ENCODE measurements around the gene FAS. TPM values are rescaled to one million over a fixed set of nuclear protein-coding genes. Genes with fewer than 3 reads are reported as not detected.

The FAS gene
- total and polyA plus RNA-seq, 2 experiments from 2014 or later, result 3.1 to 4.3 TPM

GRCh38 chr10:88983939-88984338 lies 6.7 kb upstream of the FAS start:
- H3K36me3 ChIP-seq (ENCODE audit: insufficient read depth), result no peaks in the 10 kb centered on the region

GRCh38 chr10:88984525-88984924 lies 6.1 kb upstream of the FAS start:
- peaks cover 11% of the 10 kb centered on the region for H3K27me3 ChIP-seq (ENCODE audit: insufficient read depth)
- H3K27ac ChIP-seq (ENCODE audit: low read depth), result no peak overlapping the region
- peaks cover 5% of the 10 kb centered on the region; the same call in 2 of the 3 replicates for H3K4me1 Mint-ChIP-seq
- H3K79me2 ChIP-seq (replicated peaks; ENCODE audit: insufficient read depth), result no peaks in the 10 kb centered on the region
- H2AFZ ChIP-seq, result no peak overlapping the region
- no peak for ATAC-seq
- H3K4me3 ChIP-seq, result no peak overlapping the region
- H4K20me1 ChIP-seq (replicated peaks; ENCODE audit: insufficient read depth), result no peaks in the 10 kb centered on the region
- H3K4me2 ChIP-seq, result no peak overlapping the region
- H3K4me3 Mint-ChIP-seq, result no peak overlapping the region
- H3K4me1 ChIP-seq (ENCODE audit: insufficient read depth), result no peaks in the 10 kb centered on the region; the same call in 1 of the 2 replicates
- H3K36me3 Mint-ChIP-seq (ENCODE audit: low read depth), result no peaks in the 10 kb centered on the region
- peaks cover 4% of the 10 kb centered on the region for H3K27me3 Mint-ChIP-seq (ENCODE audit: insufficient read depth, low read depth, poor library complexity)
- no peak for DNase-seq (ENCODE audit: low spot score)
- H3K36me3 ChIP-seq (ENCODE audit: insufficient read depth), result no peaks in the 10 kb centered on the region
- no peaks in the 10 kb centered on the region for H3K9me3 Mint-ChIP-seq
- H3F3A ChIP-seq (replicated peaks; ENCODE audit: low read depth), result no peaks in the 10 kb centered on the region
- H3K9me2 ChIP-seq (ENCODE audit: insufficient read depth), result no peaks in the 10 kb centered on the region
- no peak overlapping the region for H3K27ac Mint-ChIP-seq
- TF ChIP-seq CTCF (conservative IDR thresholded peaks at IDR 0.05; ENCODE audit: low read depth in 2 of 2) (no peak), JUNB (IDR thresholded peaks at IDR 0.05; ENCODE audit: unreplicated experiment) (no peak), ZNF114 (CRISPR knock-in tag; IDR thresholded peaks at IDR 0.05) (no peak), ZNF462 (CRISPR knock-in tag; IDR thresholded peaks at IDR 0.05) (no peak), ETS1 (IDR thresholded peaks at IDR 0.05) (no peak), NANOG (IDR thresholded peaks at IDR 0.05; ENCODE audit: borderline replicate concordance) (no peak), EZH2phosphoT487 (IDR thresholded peaks at IDR 0.05; ENCODE audit: unreplicated experiment) (no peak)

More at GRCh38 chr10:88983939-88984338, 6.7 kb upstream of the FAS start:
- Mint-ChIP-seq H3K4me3 (no peak overlapping the region), H3K27ac (no peak overlapping the region), H3K9me3 (no peaks in the 10 kb centered on the region), H3K4me1 (peaks cover 9% of the 10 kb centered on the region; the same call in 2 of the 3 replicates), H3K27me3 (ENCODE audit: insufficient read depth, low read depth, poor library complexity) (peaks cover 2% of the 10 kb centered on the region), H3K36me3 (ENCODE audit: low read depth) (no peaks in the 10 kb centered on the region)
- no peaks in the 10 kb centered on the region for H3K79me2 ChIP-seq (replicated peaks; ENCODE audit: insufficient read depth)
- no peaks in the 10 kb centered on the region for H3K9me2 ChIP-seq (ENCODE audit: insufficient read depth)
- no peaks in the 10 kb centered on the region for H3F3A ChIP-seq (replicated peaks; ENCODE audit: low read depth)
- TF ChIP-seq ZNF114 (CRISPR knock-in tag; IDR thresholded peaks at IDR 0.05) (no peak), ETS1 (IDR thresholded peaks at IDR 0.05) (no peak)
- no peak overlapping the region for H3K27ac ChIP-seq (ENCODE audit: low read depth)
- H3K4me2 ChIP-seq, result no peak overlapping the region
- DNase-seq (ENCODE audit: low spot score) (no peak), ATAC-seq (no peak)
- H3K4me3 ChIP-seq, result no peak overlapping the region
- no peak overlapping the region for H2AFZ ChIP-seq
- no peaks in the 10 kb centered on the region for H4K20me1 ChIP-seq (replicated peaks; ENCODE audit: insufficient read depth)
- no peaks in the 10 kb centered on the region for H3K4me1 ChIP-seq (ENCODE audit: insufficient read depth)
- peaks cover 5% of the 10 kb centered on the region for H3K27me3 ChIP-seq (ENCODE audit: insufficient read depth)
